Breast epithelium (tissue), 4 donors: ENCODE measurements around the gene SPG11. TPM values are rescaled to one million over a fixed set of nuclear protein-coding genes. Genes with fewer than 3 reads are reported as not detected.

ENCODE experiments used
- DNase-seq, 2 donors: peaks; one replicate each; pipeline ENCODE4 v3.0.0-alpha.2; 2019; ENCODE audit warnings: low spot score in 2 of 2
- H3K27ac ChIP-seq, 2 donors: fragments of 200-600 bp; sonication (generic) in 1 of 2; one replicate each; pipeline ENCODE4 v1.5.1; 2016 to 2019; ENCODE audit warnings: mild to moderate bottlenecking in 1 of 2
- H3K27me3 ChIP-seq, 2 donors: fragments of 200-600 bp; sonication (generic) in 1 of 2; one replicate each; pipeline versions ENCODE4 v1.5.1 to v1.6.0; 2017 to 2019; ENCODE audit warnings: control low read depth in 1 of 2, mild to moderate bottlenecking in 1 of 2
- H3K36me3 ChIP-seq: fragments of 200-600 bp; one replicate; pipeline ENCODE4 v1.5.1; 2019
- H3K4me1 ChIP-seq, 2 donors: fragments of 200-600 bp; sonication (generic); one replicate each; pipeline ENCODE4 v1.5.1; 2016 to 2019; ENCODE audit warnings: control low read depth in 1 of 2
- H3K4me3 ChIP-seq, 3 donors: fragments of 200-600 bp; sonication (generic); 1 replicate in 2 of 3; 2 replicates in 1 of 3; pipeline ENCODE4 v1.5.1; 2016 to 2019; ENCODE audit warnings: mild to moderate bottlenecking in 3 of 3, moderate library complexity in 2 of 3
- H3K9me3 ChIP-seq, 2 donors: fragments of 200-600 bp; sonication (generic) in 1 of 2; one replicate each; pipeline ENCODE4 v1.5.1; 2016 to 2019; ENCODE audit warnings: control low read depth in 1 of 2
- CTCF ChIP-seq, 3 donors: fragments of 450-650 bp; IDR thresholded peaks; one replicate each; pipeline ENCODE4 v1.5.1; 2016 to 2017; ENCODE audit warnings: antibody characterized with exemption in 3 of 3, mild to moderate bottlenecking in 3 of 3, moderate library complexity in 3 of 3
- POLR2A ChIP-seq: fragments of 450-650 bp; IDR thresholded peaks from one replicate; pipeline ENCODE4 v1.6.1; 2016; ENCODE audit warnings: antibody characterized with exemption, mild to moderate bottlenecking, moderate library complexity
- POLR2AphosphoS5 ChIP-seq, 3 donors: sonication (generic); formaldehyde crosslinking; IDR thresholded peaks; one replicate each; pipeline ENCODE4 v1.6.1; 2017; ENCODE audit warnings: antibody characterized with exemption in 3 of 3
- intact Hi-C: fragments of 100-400 bp; cut with DNase I; formaldehyde crosslinking; loops from one replicate; pipeline ENCODE4 v1.15.1; 2023; ENCODE audit warnings: low total_unique reads
- total RNA-seq, 3 donors: library from RNA; depleted of rRNA; stranded (reverse); fragments of >200 nt; gene quantifications; one replicate each; pipeline ENCODE4 v1.1.0, GENCODE V29; 2016

SPG11 gene
- total RNA-seq, 3 donors from 2014 or later = 82.4 to 117 (median 103) TPM

DNA sequence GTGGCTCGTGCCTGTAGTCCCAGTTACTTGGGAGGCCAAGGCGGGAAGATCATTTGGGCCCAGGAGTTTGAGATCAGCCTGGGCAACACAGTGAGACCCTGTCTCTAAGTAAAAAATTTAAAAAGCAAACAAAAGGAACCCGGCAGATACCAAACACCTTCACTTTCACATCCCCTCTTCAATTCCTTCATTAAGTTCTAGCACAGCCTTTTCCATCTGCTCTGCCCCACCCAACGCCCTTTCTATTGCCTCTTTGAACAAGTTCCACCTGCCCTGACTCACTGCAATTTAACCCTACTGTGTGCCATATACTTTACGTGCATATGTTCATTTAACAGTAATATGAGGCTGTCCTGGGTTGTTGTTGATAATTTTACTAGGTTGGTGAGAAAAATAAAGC, 12.4 kb upstream of the SPG11 start:
- Histone ChIP-seq H3K4me3 (no peak overlapping the region), H3K27ac (no peak overlapping the region), H3K9me3 (no peaks in the 10 kb centered on the region), H3K36me3 (no peaks in the 10 kb centered on the region), H3K4me1 (no peaks in the 10 kb centered on the region), H3K27me3 (no peaks in the 10 kb centered on the region)
- TF ChIP-seq POLR2A = no peak
- TF ChIP-seq CTCF (IDR thresholded peaks at IDR 0.05) = no peak
- TF ChIP-seq POLR2AphosphoS5 (IDR thresholded peaks at IDR 0.05) = no peak
- intact Hi-C loops = no loop called here
- DNase-seq = no peak

DNA sequence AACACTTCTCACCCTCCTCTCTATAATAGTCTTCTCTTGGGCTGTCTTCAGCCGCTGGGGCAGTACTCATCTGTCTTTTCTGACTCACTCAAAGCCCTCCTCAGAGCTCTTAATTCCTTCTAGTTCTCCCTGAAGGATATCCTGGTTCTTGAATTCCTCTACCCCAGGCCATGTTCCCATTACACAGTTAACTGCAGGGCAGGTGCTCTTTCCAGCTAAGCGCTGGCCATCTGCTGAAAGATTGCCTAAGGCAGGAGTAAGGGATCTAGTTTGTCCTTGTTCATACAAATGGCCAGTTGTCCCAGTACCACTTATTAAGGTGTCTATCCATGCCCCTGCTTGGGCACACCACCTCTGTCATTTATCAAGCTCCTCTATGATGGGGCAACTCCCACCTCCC, 10.2 kb upstream of the SPG11 start:
- no peaks in the 10 kb centered on the region for H3K27me3 ChIP-seq
- no peak for DNase-seq
- no peak overlapping the region for H3K27ac ChIP-seq
- no peaks in the 10 kb centered on the region for H3K4me1 ChIP-seq
- H3K36me3 ChIP-seq = no peaks in the 10 kb centered on the region
- TF ChIP-seq CTCF (IDR thresholded peaks at IDR 0.05) (no peak), POLR2A (no peak), POLR2AphosphoS5 (IDR thresholded peaks at IDR 0.05) (no peak)
- H3K4me3 ChIP-seq = no peak overlapping the region
- intact Hi-C loops = no loop called here
- no peaks in the 10 kb centered on the region for H3K9me3 ChIP-seq

DNA sequence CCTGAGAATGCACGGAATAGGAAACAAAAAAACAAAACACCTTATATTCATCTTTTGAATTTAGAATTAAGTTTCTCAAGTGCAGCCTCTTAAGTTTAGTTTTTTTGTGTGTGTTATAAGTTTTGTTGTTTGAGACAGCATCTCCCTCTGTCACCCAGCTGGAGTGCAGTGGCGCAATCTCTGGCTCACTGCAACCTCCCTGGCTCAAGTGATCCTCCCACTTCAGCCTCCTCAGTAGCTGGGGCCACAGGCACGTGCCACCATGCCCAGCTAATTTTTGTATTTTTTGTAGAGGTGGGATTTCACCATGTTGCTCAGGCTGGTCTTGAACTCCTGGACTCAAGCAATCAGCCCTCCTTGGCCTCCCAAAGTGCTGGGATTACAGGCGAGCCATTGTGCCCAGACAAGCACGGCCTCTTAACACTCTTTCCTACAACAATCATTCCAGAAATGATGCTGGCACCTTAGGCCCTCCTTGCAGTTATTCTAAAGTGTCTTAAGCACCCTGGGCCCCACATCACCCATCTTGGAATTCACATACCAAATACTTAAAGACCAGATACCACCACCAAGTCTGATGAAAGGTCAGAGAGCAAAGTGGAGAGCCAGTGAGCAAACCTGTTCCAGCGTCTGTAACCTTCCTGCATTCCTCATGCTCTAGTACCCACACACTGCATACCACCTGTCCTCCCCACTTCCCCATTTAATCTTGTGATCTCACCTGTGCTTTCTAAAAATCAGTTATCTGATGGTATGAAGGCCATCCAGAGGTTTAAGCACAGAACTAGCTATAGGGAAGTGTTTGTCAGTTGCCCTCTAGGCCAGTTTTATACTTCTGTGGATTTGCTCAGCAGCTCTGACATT, 6.9 kb upstream of the SPG11 start:
- no peak for DNase-seq
- Histone ChIP-seq H3K9me3 (no peaks in the 10 kb centered on the region), H3K36me3 (no peaks in the 10 kb centered on the region), H3K27ac (no peak overlapping the region), H3K27me3 (no peaks in the 10 kb centered on the region), H3K4me3 (no peak overlapping the region), H3K4me1 (no peaks in the 10 kb centered on the region)
- TF ChIP-seq POLR2A (no peak), CTCF (IDR thresholded peaks at IDR 0.05) (no peak), POLR2AphosphoS5 (IDR thresholded peaks at IDR 0.05) (no peak)
- intact Hi-C loops = no loop called here

DNA sequence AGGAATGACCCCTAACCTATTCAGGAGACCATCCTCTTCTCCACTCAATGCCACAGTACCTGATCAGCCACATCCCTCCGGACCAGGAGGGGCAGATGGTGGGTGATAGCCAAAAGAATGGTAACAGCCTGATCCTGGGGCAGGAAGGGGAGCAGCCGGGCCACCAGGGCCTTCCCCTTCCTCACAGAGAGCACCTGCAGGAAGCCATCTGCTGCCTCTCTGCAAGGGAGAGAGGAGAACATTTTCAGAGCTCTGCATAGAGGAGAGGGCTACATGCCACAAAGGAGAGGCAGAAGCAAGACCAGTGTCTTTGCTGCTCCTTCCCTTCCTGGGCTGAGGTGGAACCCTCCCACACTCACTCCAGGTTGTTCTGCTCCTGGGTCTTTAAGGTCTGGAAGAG, 5.5 kb upstream of the SPG11 start:
- Histone ChIP-seq H3K9me3 (no peaks in the 10 kb centered on the region), H3K4me3 (no peak overlapping the region), H3K27me3 (no peaks in the 10 kb centered on the region), H3K27ac (no peak overlapping the region), H3K4me1 (no peaks in the 10 kb centered on the region), H3K36me3 (no peaks in the 10 kb centered on the region)
- intact Hi-C loops = no loop called here
- TF ChIP-seq POLR2AphosphoS5 (IDR thresholded peaks at IDR 0.05) (no peak), CTCF (IDR thresholded peaks at IDR 0.05) (no peak), POLR2A (no peak)
- DNase-seq = no peak

DNA sequence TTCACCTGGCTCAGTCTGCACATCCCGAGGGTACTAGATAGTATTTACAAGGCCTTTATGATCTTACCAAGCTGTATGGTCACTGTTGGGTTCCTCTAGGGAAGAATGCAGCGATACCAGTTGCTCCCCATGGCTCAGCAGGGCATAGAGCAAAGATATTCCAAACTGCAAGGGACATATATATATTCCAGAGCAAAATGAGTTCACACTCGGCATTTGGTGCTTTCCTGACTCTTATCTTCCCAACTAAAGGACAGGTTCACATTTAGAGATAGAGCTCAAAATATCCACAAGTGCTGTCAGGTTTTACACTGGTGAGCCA, 3.5 kb upstream of the SPG11 start:
- no peak overlapping the region for H3K27ac ChIP-seq
- no peaks in the 10 kb centered on the region for H3K4me1 ChIP-seq
- H3K27me3 ChIP-seq = no peaks in the 10 kb centered on the region
- H3K36me3 ChIP-seq = no peaks in the 10 kb centered on the region
- intact Hi-C loops = no loop called here
- DNase-seq = no peak
- H3K9me3 ChIP-seq = no peaks in the 10 kb centered on the region
- H3K4me3 ChIP-seq = no peak overlapping the region
- TF ChIP-seq CTCF (IDR thresholded peaks at IDR 0.05) = no peak
- TF ChIP-seq POLR2AphosphoS5 (IDR thresholded peaks at IDR 0.05) = no peak
- TF ChIP-seq POLR2A = no peak
